ENCODE data around the gene MEGF8.
"Not testable (repeated sequence)": the region's sequence is repeated elsewhere in the genome, so short reads cannot be mapped to it uniquely, and the experiment has no call there.

MEGF8 gene

GRCh38 chr19:42331333-42331732 lies 5.9 kb downstream of the MEGF8 start:
- not testable (repeated sequence) for DNase-seq (ENCODE audit: low read depth)

DNA sequence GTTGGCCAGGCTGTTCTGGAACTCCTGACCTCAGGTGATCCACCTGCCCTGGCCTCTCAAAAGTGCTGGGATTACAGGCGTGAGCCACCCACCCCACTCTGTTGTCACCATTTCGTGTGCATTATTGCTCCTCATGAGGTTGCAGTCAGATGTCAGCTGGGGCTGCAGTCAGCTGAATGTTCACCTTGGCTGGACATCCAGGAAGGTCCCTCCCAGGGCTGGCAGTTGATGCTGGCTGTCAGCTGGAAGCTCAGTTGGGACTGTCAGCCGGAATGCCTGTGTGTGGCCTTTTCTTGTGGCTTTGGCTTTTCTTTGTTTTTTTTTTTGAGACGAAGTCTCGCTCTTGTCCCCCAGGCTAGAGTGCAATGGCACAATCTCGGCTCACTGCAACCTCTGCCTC lies 6.6 kb downstream of the MEGF8 start:
- no peak for DNase-seq (ENCODE audit: low read depth)

DNA sequence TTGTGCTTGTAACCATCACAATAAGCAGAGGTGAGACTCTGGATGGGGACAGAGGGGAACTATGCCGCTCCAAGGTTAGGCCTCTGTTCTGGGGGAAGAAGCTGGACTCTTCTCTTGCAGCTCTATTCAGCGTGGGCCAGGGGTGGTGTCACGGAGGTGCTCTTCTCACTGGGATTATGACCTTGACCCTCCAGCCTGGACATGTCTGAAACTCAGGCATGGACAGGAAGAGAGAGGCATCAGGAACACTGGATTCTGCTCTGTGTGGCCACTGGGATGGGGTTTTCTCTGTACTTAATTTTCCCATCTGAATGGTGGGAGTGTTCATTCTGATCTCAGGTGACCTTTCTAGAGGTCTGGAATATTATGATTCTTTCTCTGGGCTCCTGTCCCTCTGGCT lies 7.6 kb downstream of the MEGF8 start:
- DNase-seq (ENCODE audit: low read depth) = no peak

DNA sequence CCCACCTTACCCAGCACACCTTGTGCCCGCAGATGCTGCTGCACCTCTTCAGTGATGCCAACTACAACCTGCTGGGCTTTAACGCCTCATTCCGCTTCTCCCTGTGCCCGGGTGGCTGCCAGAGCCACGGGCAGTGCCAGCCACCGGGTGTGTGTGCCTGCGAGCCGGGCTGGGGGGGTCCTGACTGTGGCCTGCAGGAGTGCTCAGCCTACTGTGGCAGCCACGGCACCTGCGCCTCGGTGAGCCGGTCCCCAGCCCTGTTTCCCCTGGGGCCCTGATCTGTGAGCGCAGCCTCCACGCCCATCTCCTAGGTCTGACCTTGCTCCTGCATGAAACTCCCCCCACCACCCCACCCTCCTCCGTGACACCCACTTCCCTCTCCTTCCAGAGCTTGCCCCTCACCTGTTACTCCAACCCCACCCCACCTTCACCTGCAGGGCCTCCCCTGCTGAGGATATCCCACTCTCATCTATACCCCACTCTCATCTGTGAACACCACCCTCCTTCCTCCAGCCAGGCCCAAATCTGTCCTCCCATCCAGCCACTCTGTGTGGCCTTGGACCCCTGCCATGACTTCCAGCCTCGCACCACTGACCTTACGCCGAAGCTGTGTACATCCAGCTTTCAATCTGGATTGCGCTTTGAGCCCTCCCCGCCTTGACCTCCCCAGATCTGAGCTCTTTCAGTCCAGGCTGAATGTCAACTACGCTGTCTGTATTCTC lies 8.7 kb downstream of the MEGF8 start:
- no peak for DNase-seq (ENCODE audit: low read depth)

DNA sequence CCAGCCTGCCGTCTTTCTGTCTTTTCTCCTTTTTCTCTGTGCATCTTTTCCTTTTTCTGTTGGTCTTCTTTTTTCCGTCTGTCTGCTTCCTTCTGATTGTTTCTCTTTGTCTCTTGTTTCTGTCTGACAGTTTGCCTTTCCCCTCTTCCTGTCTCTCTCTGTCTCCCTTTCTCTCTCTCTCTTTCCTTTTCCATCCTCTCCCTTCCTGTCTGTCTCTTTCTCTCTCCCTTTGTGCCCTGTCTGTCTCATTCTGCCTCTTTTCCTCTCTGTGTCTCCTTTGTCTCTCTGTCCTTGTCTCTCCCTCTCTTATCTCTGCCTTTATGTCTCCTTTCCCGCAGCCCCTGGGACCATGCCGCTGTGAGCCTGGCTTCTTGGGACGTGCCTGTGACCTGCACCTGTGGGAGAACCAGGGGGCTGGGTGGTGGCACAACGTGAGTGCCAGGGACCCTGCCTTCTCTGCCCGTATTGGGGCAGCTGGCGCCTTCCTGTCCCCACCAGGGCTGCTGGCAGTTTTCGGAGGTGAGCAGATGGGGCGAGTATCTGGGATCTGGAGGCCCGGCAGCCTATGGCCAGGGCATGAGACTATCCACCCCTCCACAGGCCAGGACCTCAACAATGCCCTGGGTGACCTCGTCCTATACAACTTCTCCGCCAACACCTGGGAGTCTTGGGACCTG lies 9.4 kb downstream of the MEGF8 start:
- DNase-seq (ENCODE audit: low read depth) = no peak

DNA sequence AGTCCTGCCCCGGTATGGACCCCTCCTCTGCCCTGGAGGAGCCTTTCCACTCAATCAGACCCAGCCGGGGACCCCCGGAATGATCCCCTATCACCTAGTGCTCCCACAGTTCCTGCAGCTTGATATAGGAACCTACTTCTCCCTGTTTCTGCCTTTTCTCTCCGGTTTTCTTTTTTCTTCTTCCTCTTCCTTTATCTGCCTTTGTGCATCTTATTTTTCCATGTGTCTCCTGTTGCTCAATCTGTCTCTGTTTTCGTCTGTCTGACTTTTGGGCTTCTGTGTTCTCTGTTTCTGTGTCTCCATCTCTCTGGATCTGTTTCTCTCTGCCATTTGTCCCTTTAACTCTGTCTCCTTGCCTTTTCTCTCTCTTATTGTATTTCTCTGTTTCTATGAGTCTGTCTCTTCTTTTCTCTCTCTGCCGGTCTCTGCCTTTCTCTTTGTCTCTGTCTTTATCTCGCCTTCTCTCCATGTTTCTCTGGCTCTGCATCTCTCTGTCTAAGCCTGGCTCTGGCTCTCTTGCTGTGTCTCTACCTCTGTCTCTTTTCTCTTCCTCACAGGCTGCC lies 10.0 kb downstream of the MEGF8 start:
- no peak for DNase-seq (ENCODE audit: low read depth)

- no peak for DNase-seq (ENCODE audit: low read depth)
These were observed 10.5 kb downstream of the MEGF8 start for GRCh38 chr19:42335971-42336370.

- not testable (repeated sequence) for DNase-seq (ENCODE audit: low read depth)
These were observed 13.9 kb downstream of the MEGF8 start for GRCh38 chr19:42339126-42339860.

DNA sequence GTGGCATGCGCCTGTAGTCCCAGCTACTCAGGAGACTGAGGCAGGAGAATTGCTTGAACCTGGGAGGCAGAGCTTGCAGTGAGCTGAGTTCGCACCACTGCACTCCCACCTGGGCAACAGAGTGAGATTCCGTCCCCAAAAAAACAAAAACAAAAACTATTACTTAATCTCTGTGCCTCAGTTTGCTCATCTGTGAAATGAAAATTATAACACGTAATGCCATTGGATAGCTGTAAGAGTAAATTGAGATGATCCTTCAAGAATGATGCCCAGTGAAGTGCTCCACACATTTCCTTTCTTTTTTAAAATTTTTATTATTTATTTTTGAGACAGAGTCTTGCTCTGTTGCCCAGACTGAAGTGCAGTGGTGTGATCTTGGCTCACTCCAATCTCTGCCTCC lies 14.5 kb downstream of the MEGF8 start:
- not testable (repeated sequence) for DNase-seq (ENCODE audit: low read depth)

- no peak for DNase-seq (ENCODE audit: low read depth)
These were observed 18.1 kb downstream of the MEGF8 start for GRCh38 chr19:42343344-42344110.

DNA sequence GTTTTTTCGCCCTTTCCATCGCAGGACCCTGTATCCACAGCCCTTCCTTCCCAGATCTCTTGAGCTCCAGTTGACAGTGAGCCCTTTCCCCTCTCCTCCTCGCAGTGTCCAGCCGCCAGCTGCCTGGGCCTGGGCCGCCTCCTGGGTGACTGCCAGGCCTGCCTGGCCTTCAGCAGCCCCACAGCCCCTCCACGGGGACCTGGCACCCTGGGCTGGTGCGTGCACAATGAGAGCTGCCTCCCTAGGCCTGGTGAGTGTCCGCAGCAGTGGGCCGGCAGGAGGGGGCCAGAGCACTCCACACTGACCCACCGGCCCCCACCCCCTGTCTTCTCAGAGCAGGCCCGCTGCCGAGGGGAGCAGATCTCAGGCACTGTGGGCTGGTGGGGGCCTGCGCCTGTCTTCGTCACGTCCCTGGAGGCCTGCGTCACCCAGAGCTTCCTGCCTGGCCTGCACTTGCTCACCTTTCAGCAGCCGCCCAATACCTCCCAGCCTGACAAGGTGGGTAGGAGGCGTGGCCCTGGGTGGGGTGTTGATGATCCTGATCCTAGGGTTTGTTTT lies 19.0 kb downstream of the MEGF8 start:
- DNase-seq (ENCODE audit: low read depth) = no peak

DNA sequence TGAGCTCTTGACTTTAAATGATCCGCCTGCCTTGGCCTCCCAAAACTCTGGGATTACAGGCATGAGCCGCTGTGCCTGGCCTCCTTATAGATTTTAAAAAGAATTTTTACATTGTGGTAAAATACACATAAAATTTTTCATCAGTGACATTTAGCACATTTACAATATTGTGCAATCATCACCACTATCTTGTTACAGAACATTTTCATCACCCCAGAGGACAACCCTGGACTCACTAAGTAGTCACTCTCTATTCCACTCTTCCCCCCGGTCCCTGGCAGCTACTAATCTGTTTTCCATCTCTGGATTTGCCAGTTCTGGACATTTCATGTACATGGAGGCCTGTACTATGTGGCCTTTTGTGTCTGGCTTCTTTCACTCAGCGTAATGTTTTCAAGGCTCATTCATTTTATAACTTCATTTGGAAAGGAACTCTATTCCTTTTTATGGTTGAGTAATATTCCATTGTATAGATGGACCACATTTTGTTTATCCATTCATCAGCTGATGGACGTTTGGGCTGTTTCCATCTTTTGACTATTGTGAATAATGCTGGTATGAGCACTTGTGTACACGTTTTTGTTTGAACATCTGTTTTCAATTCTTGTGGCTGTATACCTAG lies 19.9 kb downstream of the MEGF8 start:
- DNase-seq (ENCODE audit: low read depth) = no peak

GRCh38 chr19:42348211-42348610 lies 22.8 kb downstream of the MEGF8 start:
- no peak for DNase-seq (ENCODE audit: low read depth)

GRCh38 chr19:42349378-42350107 lies 24.1 kb downstream of the MEGF8 start:
- DNase-seq (ENCODE audit: low read depth) = no peak

- DNase-seq (ENCODE audit: low read depth) = no peak
These were observed 25.0 kb downstream of the MEGF8 start for GRCh38 chr19:42350417-42350816.

DNA sequence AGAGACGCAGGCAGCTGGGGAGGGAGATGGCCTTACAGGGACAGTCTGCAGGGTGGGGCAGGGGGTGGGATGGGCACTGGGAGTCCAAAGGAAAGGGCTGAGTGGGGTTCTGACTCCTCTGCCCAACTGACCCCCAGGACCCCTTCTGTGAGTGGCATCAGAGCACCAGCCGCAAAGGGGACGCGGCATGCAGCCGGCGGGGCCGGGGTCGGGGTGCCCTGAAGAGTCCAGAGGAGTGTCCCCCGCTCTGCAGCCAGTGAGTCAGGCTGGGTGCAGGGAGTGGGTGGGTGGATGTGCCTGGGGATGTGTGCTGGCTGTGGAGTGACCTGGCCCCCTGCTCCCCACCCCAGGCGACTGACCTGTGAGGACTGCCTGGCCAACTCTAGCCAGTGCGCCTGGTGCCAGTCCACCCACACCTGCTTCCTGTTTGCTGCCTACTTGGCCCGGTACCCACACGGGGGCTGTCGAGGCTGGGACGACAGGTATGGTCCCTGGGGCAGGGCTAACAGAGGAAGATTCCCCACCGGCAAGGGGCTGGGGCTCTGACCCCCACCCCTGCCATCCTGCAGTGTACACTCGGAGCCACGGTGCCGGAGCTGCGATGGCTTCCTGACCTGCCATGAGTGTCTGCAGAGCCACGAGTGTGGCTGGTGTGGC lies 25.8 kb downstream of the MEGF8 start:
- DNase-seq (ENCODE audit: low read depth) = no peak

- peak; percentile 19 for DNase-seq (ENCODE audit: low read depth)
These were observed 27.1 kb downstream of the MEGF8 start for GRCh38 chr19:42352301-42353259.

- DNase-seq (ENCODE audit: low read depth) = no peak
These were observed 28.0 kb downstream of the MEGF8 start for GRCh38 chr19:42353341-42354015.

Measured in ELR (cell line).